GM12878 (cell line): Measurements from ENCODE around the gene ABCA4. TPM values are rescaled to one million over a fixed set of nuclear protein-coding genes. Genes with fewer than 3 reads are reported as not detected.

Experiments
- ATAC-seq: fragments of 200-7000 bp; cut with Tn5 transposase; 3 replicates; pipeline ENCODE4 v1.9.1; 2020; ENCODE audit warnings: mild to moderate bottlenecking, moderate library complexity
- BruUV-seq: library from RNA; stranded (reverse); fragments of 400-500 nt; replicated peaks from 2 replicates; lab custom pipeline; 2021; lab: Mats Ljungman, UMichigan
- CTCF ChIA-PET: fragments of 300-600 bp; sonication (Branson Sonifier 250); formaldehyde crosslinking; extraction: SDS; loops from one replicate; lab custom pipeline; 2021; ENCODE audit warnings: inconsistent platforms; lab: Yijun Ruan, JAX
- POLR2A ChIA-PET: fragments of 350-600 bp; formaldehyde crosslinking; extraction: SDS; loops from one replicate; lab custom pipeline; 2021; ENCODE audit warnings: inconsistent platforms; lab: Charles Lee
- RAD21 ChIA-PET: fragments of 300-600 bp; sonication (Branson Sonifier 250); formaldehyde crosslinking; loops from one replicate; lab custom pipeline; 2023; ENCODE audit warnings: antibody characterized with exemption; ENCODE audit not compliant: unreplicated experiment; lab: Charles Lee
- SMC1A ChIA-PET: fragments of 300-600 bp; sonication (Branson Sonifier 250); formaldehyde crosslinking; loops from one replicate; lab custom pipeline; 2023; ENCODE audit not compliant: unreplicated experiment, uncharacterized antibody; lab: Charles Lee
- DNase-seq: peaks from one replicate; pipeline ENCODE4 v3.0.0-alpha.2; 2011; ENCODE audit warnings: low read depth, low spot score
- FAIRE-seq: peaks from 3 replicates; lab custom pipeline; 2011; peaks lifted over from hg19 to GRCh38; lab: Jason Lieb, UNC
- H2AFZ ChIP-seq: 2 replicates; pipeline ENCODE4 v1.6.0; 2011; ENCODE audit warnings: low read depth, low read length, control low read depth; ENCODE audit not compliant: control insufficient read depth
- H3K27ac ChIP-seq: 2 replicates; pipeline ENCODE4 v1.5.1; 2011; ENCODE audit warnings: control low read depth; ENCODE audit not compliant: control insufficient read depth, insufficient read depth
- H3K27me3 ChIP-seq, 2 experiments: replicated peaks in 1 of 2; 2 replicates each; pipeline versions ENCODE4 v1.6.0 to v1.6.1; 2011; ENCODE audit warnings: low read length in 1 of 2; ENCODE audit not compliant: control insufficient read depth in 2 of 2, insufficient read depth in 2 of 2
- H3K36me3 ChIP-seq, 2 experiments: 2 replicates each; pipeline ENCODE4 v1.5.1; 2011; ENCODE audit warnings: low read length in 1 of 2; ENCODE audit not compliant: control insufficient read depth in 2 of 2, insufficient read depth in 2 of 2
- H3K4me1 ChIP-seq: 2 replicates; pipeline ENCODE4 v1.6.1; 2011; ENCODE audit warnings: mild to moderate bottlenecking, low read length, moderate library complexity, mixed read lengths; ENCODE audit not compliant: control insufficient read depth, insufficient read depth
- H3K4me2 ChIP-seq: 2 replicates; pipeline ENCODE4 v1.6.0; 2011; ENCODE audit warnings: control low read depth; ENCODE audit not compliant: control insufficient read depth, insufficient read depth
- H3K4me3 ChIP-seq: fragments of 200-600 bp; sonication (generic); 2 replicates; pipeline ENCODE4 v1.5.1; 2016
- H3K79me2 ChIP-seq: 2 replicates; pipeline ENCODE4 v1.6.0; 2011; ENCODE audit warnings: low read length; ENCODE audit not compliant: control insufficient read depth, insufficient read depth
- H3K9ac ChIP-seq: 2 replicates; pipeline ENCODE4 v1.8.0; 2011; ENCODE audit warnings: low read length, control low read depth, mixed read lengths; ENCODE audit not compliant: control insufficient read depth, insufficient read depth
- H3K9me3 ChIP-seq: replicated peaks from 3 replicates; pipeline ENCODE4 v1.5.1; 2011; ENCODE audit warnings: mild to moderate bottlenecking, low read length; ENCODE audit not compliant: control insufficient read depth, insufficient read depth
- H4K20me1 ChIP-seq: 2 replicates; pipeline ENCODE4 v1.6.0; 2011; ENCODE audit not compliant: control insufficient read depth, insufficient read depth
- CHD4 ChIP-seq: fragments of 200-600 bp; sonication (generic); IDR thresholded peaks from 2 replicates; pipeline ENCODE4 v1.6.1; 2016; ENCODE audit warnings: mild to moderate bottlenecking
- PAX8 ChIP-seq: fragments of 450-650 bp; IDR thresholded peaks from 2 replicates; pipeline ENCODE4 v1.6.1; 2017; ENCODE audit warnings: mild to moderate bottlenecking, moderate library complexity
- PML ChIP-seq: IDR thresholded peaks from 2 replicates; pipeline ENCODE4 v1.6.1; 2012; ENCODE audit warnings: low read length, inconsistent platforms
- SP1 ChIP-seq: IDR thresholded peaks from one replicate; pipeline ENCODE4 v1.6.1; 2011; ENCODE audit warnings: low read depth, low read length
- SREBF1 ChIP-seq: IDR thresholded peaks from 2 replicates; pipeline ENCODE4 v1.6.1; 2012; ENCODE audit warnings: mild to moderate bottlenecking, low read length
- WGBS: methylation state at CpG from one replicate; pipeline ENCODE4 v1.1.6; 2016; ENCODE audit warnings: low lambda C conversion rate; ENCODE audit not compliant: insufficient replicate concordance, insufficient coverage; ENCODE audit errors: missing lambda C conversion rate; 5-methylcytosine and 5-hydroxymethylcytosine counted together
- in situ Hi-C: fragments of 300-500 bp; cut with MboI; formaldehyde crosslinking; loops from 9 replicates; pipeline ENCODE4 v1.14.3; 2018; ENCODE audit warnings: mixed read lengths
- intact Hi-C: fragments of 100-400 bp; cut with micrococcal nuclease; formaldehyde crosslinking; loops from one replicate; pipeline ENCODE4 v1.14.2; 2022; ENCODE audit not compliant: unreplicated experiment
- polyA plus RNA-seq, 11 experiments: library from polyadenylated mRNA; depleted of rRNA in 4 of 11; unstranded in 6 of 11; stranded (reverse) in 5 of 11; fragments of >200 nt; fragmentation: Nextera tagmentation in 4 of 11; fragmentation: Illumina TruSeq in 1 of 11; extraction: Ambion mirVana in 4 of 11; extraction: Trizol in 1 of 11; gene quantifications; 1 replicate in 1 of 11; 2 replicates in 10 of 11; pipeline versions ENCODE4 v1.2.1 to v1.2.3, GENCODE V29; 2011 to 2016; ENCODE audit warnings: inconsistent platforms in 2 of 11, missing spikeins in 2 of 11, low read depth in 1 of 11
- total RNA-seq, 4 experiments: library from RNA; depleted of rRNA in 3 of 4; stranded (reverse); fragments of >200 nt in 3 of 4; fragmentation: Illumina TruSeq in 1 of 4; extraction: Trizol in 1 of 4; gene quantifications; 2 replicates each; pipeline versions ENCODE4 v1.2.1 to v1.2.3, GENCODE V29; 2013 to 2021

ABCA4 gene
- total and polyA plus RNA-seq, 10 of the 15 experiments (the other 5 are each of a cell fraction or from before 2014, with no cell fraction given) = 0.03 to 0.28 (median 0.11) TPM; not detected in 3

- TF ChIP-seq SP1 = no peak
- no peak for TF ChIP-seq CHD4
Measured at GRCh38 chr1:94020764-94021579, 100.0 kb downstream of the ABCA4 start (continued).

- H3K9ac ChIP-seq = no peak overlapping the region
- in situ Hi-C loops = no loop called here
- no peak overlapping the region for H3K4me3 ChIP-seq
- CTCF ChIA-PET = interaction anchor here (1.7 kb wide), 2 partner anchors 20 to 317 kb away, joined by 4 to 8 read pairs; no protein-coding TSS in a partner anchor
- H3K79me2 ChIP-seq = no peaks in the 10 kb centered on the region
- BruUV-seq = no TSS peak
- no peaks in the 10 kb centered on the region for H3K9me3 ChIP-seq
- POLR2A ChIA-PET = no interaction called here
- H3K4me1 ChIP-seq = no peaks in the 10 kb centered on the region
- RAD21 ChIA-PET = no interaction called here
- H2AFZ ChIP-seq = no peak overlapping the region
- intact Hi-C loops = no loop called here
- 23% methylated on average over 9 of the region's 9 CpGs for WGBS
- ATAC-seq (no peak), DNase-seq (no peak), FAIRE-seq (no peak)
- no peak overlapping the region for H3K27ac ChIP-seq
- H3K36me3 ChIP-seq = no peaks in the 10 kb centered on the region
- no peaks in the 10 kb centered on the region; a peak in 1 of 4 replicates for H3K27me3 ChIP-seq
- TF ChIP-seq PAX8 (no peak), PML (no peak), SREBF1 (no peak)
- no peaks in the 10 kb centered on the region for H4K20me1 ChIP-seq
- SMC1A ChIA-PET = no interaction called here
- no peak overlapping the region for H3K4me2 ChIP-seq
Measured at GRCh38 chr1:94019327-94019726, 101.6 kb downstream of the ABCA4 start.
